HG03135 (cell line): ENCODE data around the gene MAGIX.

Experiments used
- ATAC-seq: cut with Tn5 transposase; IDR thresholded peaks from one replicate; pipeline ENCODE4 v1.9.1; 2021; ENCODE audit warnings: mild to moderate bottlenecking, moderate library complexity; ENCODE audit not compliant: unreplicated experiment

MAGIX gene

DNA sequence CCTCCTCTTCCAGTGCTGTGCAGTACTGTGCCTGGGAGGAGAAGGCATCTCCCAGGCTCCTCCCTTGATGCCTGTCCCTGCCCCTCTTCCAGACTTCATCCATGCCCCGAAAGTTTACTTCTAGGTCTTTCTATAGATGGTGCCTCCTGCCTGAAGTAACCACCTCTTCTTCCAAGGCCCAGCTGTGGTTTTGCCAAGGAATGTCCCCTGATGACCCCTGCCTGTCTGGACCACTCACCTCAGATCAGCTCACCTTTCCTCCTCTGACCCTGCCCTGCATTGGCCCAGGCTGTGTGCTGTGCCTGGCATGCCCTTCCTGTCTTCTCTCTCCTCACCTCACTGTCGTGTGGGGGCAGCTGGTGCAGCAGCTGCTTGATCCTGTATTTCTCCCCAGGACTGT is 16.8 kb downstream of the MAGIX start:
- ATAC-seq, result no peak

DNA sequence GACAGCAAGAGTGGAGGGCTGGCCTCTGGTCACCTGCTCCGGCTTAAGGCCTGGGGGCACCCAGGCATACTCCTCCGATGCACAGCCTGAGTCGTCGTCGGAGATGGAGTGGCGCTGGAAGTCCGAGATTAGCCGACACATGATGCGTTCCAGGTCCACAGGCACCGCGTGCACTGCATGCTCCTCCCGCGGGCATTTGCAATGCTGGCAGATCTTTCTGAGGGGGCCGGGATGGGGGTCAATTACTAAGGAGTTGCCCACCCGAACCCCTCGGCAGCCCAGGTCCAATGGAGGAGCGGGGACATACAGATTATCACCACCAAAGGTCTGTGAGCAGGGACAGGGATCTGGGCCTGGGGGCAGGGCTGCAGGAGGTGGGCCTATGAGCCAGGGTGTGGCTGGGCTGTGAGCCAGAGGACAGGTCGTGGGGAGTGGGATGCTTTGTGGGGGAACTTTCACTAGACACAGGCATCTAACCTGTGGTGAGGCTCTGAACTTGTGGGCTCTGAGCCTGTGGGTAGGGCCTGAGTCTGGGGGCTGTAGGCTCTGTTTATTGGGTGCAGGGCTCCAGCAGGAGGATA is 21.2 kb downstream of the MAGIX start:
- no peak for ATAC-seq

DNA sequence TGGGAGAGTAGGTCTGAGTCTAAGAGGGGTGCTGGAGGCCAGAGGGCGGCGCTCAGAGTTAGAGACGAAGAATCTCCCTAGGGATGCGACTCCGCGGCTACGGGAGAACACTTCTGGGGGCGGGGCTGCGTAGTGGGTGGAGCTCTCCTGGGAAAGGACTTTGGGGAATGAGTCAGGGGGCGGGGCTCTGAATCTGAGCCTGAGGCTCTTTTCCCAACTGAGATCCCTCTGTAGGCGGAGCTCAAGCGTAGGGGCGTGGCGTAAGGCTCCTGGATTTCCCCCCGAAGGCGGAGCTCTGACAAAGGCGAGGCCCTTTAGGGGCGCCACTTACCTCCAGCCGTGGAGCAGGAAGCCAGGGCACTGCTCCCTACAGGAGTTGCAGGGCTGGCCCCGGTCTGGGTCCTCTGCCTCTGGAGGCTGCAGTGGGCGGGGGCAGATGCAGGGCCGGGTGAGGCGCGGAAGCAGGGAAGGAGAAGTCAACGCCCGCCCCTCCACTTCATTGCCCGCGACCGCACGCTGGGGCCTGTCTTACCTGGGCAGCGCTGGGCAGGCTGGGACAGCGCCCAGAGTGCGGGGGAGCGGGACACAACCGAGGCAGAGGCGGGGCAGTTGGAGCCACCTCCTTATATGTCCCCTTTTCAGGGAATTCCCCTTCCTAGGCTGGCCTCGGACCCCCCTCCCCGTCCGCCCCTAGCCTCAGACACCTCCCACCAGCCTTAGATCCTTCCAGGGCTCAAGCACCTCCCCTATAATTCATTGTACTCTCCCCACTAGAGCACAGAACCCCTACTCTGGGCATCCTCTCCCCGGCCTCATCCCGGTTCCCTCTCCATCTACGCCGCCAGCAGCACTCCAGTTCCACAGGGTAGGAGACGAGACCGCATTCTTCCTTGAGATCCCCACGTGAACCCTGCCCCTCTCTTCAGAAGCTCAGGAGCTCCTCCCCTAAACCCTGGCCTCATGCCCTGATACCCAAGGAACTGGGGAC is 22.0 kb downstream of the MAGIX start:
- ATAC-seq, result no peak

GRCh38 chrX:49186125-49187027 is 23.8 kb downstream of the MAGIX start, which contains the start of gene PRICKLE3:
Gene PRICKLE3, minus strand, starts transcription at chrX:49186373. Its CDS starts 76 bp downstream, at chrX:49186297.
- ATAC-seq, result peak; percentile 26

DNA sequence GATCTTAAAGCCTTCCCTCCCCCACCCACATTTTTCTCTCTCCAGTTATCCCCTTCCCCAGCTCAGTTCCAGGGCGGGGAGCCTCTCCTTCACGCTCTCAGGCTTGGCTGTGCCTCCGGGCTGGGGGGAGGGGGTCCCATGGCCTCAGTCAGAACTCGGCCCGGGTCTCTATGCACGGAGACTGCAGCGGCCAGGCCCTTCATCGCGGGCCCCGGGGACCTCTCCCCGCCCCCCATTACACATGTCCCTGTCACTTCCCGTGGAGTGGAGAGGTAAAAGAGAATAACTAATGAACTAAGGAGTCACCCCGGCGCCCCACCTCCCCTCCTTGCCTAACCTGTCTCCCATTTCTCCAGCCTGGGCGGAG is 24.5 kb downstream of the MAGIX start:
- no peak for ATAC-seq

DNA sequence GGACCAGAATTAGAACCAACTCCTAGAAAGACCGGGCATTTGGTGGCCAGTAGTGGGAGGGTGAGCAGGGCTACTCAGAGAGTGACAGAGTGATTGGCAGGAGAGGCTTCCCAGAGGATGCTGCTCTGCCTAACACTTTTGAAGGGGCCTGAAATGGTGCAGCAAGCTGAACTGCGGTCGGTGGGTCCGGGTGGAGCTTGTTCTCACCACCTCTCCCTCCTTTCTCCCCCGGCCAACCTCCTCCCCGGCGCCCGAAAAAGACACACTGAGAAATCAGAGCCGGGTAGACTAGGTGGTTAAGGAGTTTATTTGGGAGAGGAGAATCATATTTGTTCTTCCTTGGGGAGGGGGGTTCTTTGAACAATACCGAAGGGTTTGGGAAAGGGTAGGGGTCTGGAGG is 25.0 kb downstream of the MAGIX start:
- no peak for ATAC-seq

GRCh38 chrX:49188468-49189076 is 26.0 kb downstream of the MAGIX start:
- no peak for ATAC-seq

DNA sequence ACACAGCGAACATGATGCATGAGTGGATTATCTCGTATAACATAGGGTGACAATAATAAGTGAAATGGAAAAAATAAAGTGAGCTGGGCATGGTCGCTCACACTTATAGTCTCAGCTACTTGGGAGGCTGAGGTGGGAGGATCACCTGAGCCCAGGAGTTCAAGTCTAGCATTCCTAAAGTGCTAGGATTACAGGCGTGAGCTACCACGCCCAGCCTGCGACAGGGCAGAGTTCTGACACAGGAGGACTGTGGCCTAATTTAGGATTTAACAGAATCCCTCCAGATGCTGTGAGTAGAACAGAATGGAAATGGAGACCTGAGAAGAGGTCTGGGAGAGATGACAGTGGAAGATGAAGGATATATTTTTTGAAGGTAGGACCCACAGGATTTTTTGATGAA is 27.0 kb downstream of the MAGIX start:
- ATAC-seq, result no peak

DNA sequence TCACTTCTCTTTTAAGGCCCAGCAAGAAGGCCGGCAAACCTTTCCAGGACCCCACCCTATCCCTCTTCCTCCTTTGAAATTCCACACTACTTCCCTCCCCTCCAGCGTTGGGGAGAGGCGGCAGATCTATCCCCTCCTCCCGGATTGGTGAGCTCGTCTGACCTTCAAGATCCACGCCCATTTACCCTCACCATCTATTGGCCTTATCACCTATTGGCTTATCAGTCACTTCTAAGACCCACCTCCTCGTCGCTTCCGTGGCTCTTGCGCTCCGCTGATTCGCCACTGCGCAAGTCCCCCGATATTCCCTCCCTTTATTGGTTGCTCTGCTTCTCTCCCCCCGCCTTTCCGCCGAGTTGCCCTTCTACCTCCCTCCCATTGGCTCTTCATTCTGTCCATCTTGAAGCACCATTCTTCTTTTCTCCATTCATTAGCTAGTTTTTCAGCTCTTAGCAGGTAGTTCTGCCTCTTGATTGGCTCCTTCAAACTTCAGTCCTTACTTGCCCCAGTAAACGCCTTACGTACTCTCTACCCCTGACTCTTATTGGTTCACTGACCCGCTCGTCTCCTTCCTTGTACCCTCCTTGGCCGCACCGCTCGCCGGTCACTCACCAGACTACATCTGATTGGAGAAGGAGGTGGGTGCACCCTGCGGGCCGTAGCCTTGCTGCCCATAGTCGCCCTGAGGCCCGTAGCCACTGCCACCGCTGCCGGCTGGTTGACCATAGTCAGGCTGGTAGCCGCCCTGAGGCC is 28.4 kb downstream of the MAGIX start:
- peak; percentile 92 for ATAC-seq

GRCh38 chrX:49191574-49192011 is 29.0 kb downstream of the MAGIX start:
- ATAC-seq, result peak; percentile 12

GRCh38 chrX:49192722-49193328 is 30.3 kb downstream of the MAGIX start:
- no peak for ATAC-seq

DNA sequence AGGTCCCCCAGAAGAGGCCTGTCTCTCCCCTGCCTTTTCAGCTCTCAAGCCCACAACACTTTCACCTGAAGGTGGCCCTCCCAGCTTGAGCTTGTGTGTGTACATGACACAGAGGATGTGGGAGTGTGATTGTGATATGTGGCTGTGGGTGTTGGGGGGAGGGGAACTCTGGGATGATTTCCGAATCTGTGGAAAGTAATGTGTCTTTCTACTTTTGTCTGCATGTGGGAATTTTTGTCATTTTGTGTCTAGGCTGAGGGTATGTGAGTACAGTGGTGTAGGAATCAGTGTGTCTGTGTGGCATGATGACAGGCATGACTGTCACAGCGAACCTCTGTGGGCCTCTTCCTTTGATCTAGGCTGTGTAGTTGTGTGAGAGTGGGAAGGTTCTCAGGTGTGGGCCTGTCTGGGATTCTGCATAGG is 31.0 kb downstream of the MAGIX start:
- ATAC-seq, result no peak

DNA sequence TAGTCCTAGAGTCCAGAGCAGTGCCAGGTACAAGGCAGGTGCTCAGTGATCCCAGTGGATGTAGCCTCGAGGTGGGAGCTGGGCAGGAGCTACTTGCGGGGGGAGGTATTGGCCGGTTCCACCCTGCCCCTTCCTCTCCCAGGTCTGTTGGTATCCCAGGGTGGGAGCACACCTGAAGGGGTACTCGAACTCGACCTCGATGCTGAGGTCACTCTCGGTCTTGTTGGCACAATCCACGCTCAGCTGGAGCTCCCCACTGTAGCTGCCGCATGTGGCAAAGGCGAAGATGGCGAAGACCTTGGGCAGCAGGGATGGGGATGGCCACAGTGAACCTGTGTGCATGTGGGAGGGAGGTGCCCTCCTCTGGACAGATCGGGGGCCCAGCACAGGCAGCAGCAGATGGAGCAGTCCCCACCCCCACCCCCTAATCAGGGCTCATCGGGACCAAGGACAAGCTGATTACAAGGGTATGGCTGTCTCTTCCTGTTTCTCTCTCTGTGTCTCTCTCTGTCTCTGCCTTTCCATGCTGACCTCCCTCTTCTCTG is 35.1 kb downstream of the MAGIX start:
- no peak for ATAC-seq

DNA sequence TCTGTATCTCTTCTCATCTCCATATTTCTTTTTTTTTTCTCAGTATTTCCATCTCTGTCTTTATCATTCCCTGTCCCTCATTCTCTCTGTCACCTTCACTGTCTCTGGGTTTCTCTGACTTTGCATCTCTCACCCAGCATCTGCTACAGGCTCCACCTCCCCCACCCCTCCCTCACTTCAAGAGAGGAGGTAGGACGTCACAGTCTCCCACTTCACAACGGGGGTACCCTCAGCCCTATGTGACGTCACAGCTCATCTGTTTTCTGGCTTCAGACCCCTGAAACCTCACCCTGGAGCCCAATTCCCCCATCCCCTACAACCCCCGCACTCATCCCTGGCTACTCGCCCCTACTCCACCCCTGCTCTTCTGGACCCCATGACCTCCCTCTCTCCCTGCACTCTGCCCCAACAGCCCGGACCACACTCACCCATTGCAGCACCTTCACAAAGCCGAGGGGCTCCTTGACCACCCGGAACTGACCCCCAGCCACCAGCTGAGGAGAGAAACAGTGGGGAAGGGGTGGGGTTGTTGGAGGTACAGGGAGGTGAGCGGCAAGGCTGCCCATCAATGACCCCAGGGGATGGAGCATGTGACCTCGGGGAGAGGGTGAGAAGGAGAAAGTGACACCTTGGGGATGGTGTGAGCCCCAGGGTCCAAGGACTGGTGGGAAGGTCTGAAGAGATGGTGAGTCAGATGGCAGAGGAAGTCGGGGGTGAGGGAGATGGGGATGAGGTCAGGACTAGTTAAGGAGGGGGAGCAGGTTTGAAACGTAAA is 36.2 kb downstream of the MAGIX start:
- ATAC-seq, result no peak

DNA sequence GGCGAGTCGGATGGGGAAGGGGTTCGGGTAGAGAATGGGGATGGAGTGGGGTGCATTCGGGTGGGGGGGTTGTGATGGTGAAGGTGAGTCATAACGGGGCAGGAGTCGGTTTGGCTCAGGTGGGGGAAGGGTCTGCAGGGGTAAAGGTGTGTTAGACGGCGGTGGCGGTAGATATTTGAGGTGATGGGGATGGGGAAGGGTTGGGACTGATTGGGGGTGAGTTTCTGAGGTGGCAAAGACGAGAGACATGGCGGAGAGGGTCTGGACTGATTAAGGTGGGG is 36.7 kb downstream of the MAGIX start:
- ATAC-seq, result no peak

GRCh38 chrX:49199906-49200771 is 37.6 kb downstream of the MAGIX start, which contains the start of gene SYP:
Gene SYP, minus strand, starts transcription at chrX:49200193. Its CDS starts 7 bp downstream, at chrX:49200186.
- peak; percentile 97 for ATAC-seq

- ATAC-seq, result no peak
Observed at GRCh38 chrX:49202022-49202421, 39.5 kb downstream of the MAGIX start.

GRCh38 chrX:49203536-49203935 is 41.0 kb downstream of the MAGIX start:
- ATAC-seq, result no peak
